Measurements from ENCODE around the gene HOXB5.
A peak's percentile ranks its signal among the peaks of the same experiment; 100 is the strongest.

HOXB5 gene

DNA sequence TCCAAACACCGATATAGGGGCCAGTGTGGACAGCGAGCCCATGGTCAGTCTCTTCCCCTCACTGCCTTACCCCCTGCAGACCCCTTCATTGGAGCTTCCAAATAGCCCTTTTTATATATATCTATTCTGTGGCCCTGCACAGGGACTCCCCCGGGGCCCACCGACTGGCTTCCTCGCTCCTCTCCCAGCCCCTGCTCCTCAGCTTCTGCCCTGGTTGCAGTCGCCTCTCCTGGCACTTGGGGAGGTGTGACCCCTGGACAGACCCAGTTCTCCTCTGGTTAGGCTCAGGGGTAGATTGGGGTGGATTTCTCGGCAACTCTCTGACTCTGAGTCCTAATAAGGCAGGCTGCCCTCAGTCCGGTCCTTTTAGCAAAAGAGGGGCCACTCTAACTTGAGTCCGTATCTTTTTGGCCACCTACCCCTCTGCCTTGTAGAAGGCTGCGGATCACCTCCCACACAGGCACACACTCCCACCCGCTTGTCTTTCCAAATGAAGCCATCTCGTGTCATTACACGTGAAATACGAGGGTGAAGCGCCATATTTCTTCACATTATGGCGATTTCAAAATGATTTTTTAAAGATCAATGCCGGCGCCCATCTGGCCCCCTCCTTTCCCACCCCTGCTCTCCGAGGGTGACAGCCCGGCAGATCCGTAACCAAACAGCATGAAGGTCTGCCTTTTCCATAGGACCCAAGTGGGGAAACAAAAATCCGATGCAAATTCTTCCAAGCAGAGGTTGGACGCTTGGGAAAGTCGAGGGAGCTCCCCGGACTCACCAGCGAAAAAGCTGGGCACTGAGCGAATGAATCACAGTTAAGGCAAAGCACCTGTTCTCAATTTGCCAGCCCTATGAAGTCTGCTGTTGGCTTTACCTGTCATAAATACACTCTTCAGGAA lies 34.3 kb upstream of the HOXB5 start:
- H3K9me3 ChIP-seq (ENCODE audit: control insufficient read depth, insufficient read depth, low read depth, low read length) = no peaks in the 10 kb centered on the region
- H3K4me3 ChIP-seq (ENCODE audit: low read depth, low read length) = peak overlapping the region; percentile 9; the same call in 1 of the 2 replicates
- H3K9ac ChIP-seq (ENCODE audit: low read length) = peak overlapping the region; percentile 76
- H3K27ac ChIP-seq (ENCODE audit: low read depth, low read length) = no peak overlapping the region
- H3K4me1 ChIP-seq (ENCODE audit: control insufficient read depth, insufficient read depth, low read length) = peaks cover 7% of the 10 kb centered on the region; the same call in 1 of the 2 replicates
- no peaks in the 10 kb centered on the region for H3K36me3 ChIP-seq (ENCODE audit: control insufficient read depth, insufficient read depth, low read length)
- peaks cover 100% of the 10 kb centered on the region for H3K27me3 ChIP-seq (ENCODE audit: control insufficient read depth, insufficient read depth, low read length)

DNA sequence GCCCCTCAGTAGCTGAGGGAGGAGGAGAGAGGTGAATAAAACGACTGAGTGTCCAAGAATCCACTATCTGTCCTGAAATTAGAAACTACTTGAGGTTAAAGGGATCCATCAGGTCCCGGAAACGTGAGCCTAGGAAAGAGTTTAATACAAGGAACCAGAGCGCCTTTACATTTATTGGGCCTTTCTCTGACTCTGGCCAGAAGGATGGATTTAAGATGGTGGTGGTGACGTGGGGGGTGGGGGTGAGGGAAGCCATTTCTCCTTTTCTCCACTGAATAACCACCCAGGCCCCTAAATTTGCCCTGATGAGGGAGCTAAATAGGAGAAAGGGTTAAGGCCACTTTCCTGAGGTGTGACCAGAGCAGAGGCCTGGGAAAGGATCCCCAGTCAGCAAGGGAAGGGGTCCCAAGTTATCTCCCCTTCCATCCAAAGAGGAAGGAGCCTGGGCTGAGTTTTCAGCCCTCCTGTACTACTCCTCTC lies 33.6 kb upstream of the HOXB5 start:
- no peaks in the 10 kb centered on the region for H3K36me3 ChIP-seq (ENCODE audit: control insufficient read depth, insufficient read depth, low read length)
- H3K4me1 ChIP-seq (ENCODE audit: control insufficient read depth, insufficient read depth, low read length) = peaks cover 7% of the 10 kb centered on the region; the same call in 1 of the 2 replicates
- H3K27me3 ChIP-seq (ENCODE audit: control insufficient read depth, insufficient read depth, low read length) = peaks cover 100% of the 10 kb centered on the region
- peak overlapping the region; percentile 76 for H3K9ac ChIP-seq (ENCODE audit: low read length)
- H3K9me3 ChIP-seq (ENCODE audit: control insufficient read depth, insufficient read depth, low read depth, low read length) = no peaks in the 10 kb centered on the region
- no peak overlapping the region for H3K27ac ChIP-seq (ENCODE audit: low read depth, low read length)
- H3K4me3 ChIP-seq (ENCODE audit: low read depth, low read length) = peak overlapping the region; percentile 58

DNA sequence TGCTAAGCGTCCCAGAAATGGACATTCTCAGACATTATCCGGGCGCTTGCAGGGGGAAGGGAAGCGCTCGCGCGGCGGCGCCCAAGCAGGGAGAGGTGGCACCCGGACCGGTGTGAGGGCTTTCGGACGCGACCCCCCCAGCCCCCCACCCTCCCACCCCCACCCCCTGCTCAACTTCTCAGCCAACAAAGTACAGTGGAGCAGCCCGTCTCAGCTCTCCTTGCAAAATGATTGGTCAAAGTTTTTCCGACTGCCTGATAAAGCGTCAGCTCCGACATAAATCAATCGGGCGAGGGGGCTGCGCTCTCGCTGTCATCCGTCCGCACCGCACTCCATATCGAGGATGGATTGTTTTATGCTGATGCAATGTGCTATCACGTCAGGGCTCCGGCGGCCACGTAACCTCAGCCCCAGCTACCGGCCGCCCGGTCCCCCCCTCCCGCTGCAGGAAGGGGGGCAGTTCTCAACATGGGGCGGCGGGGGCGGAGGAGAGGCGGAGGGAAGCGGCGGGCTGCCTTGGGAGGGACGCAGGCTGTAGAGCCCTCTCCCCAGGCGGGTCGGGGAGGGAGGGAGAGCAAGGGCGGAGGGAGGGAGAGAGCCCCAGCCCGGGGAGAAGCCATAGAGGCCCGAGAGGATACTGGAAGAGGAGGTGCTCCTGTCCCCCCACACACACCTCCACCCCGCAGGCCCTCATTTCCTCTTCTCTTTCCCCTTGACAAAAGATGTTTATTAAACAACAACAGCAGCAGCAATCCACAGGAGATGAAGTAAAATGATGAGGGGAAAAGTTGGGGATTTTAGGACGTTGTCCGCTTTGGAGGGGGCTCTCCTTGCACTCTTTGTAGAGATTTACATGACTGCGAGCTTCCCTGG lies 32.9 kb upstream of the HOXB5 start, which contains the start of gene HOXB9:
Gene HOXB9 (minus strand): TSS at position 114 of the 873 bp plus-strand sequence. CDS start 89 bp downstream, at position 25.
- Histone ChIP-seq H3K4me1 (ENCODE audit: control insufficient read depth, insufficient read depth, low read length) (peaks cover 7% of the 10 kb centered on the region; the same call in 1 of the 2 replicates), H3K4me3 (ENCODE audit: low read depth, low read length) (peak within 1 kb of the TSS; percentile 58), H3K27me3 (ENCODE audit: control insufficient read depth, insufficient read depth, low read length) (peaks cover 100% of the 10 kb centered on the region), H3K9me3 (ENCODE audit: control insufficient read depth, insufficient read depth, low read depth, low read length) (no peaks in the 10 kb centered on the region), H3K9ac (ENCODE audit: low read length) (peak within 1 kb of the TSS; percentile 83), H3K27ac (ENCODE audit: low read depth, low read length) (peak within 1 kb of the TSS; percentile 29; the same call in 1 of the 2 replicates), H3K36me3 (ENCODE audit: control insufficient read depth, insufficient read depth, low read length) (no peaks in the 10 kb centered on the region)

DNA sequence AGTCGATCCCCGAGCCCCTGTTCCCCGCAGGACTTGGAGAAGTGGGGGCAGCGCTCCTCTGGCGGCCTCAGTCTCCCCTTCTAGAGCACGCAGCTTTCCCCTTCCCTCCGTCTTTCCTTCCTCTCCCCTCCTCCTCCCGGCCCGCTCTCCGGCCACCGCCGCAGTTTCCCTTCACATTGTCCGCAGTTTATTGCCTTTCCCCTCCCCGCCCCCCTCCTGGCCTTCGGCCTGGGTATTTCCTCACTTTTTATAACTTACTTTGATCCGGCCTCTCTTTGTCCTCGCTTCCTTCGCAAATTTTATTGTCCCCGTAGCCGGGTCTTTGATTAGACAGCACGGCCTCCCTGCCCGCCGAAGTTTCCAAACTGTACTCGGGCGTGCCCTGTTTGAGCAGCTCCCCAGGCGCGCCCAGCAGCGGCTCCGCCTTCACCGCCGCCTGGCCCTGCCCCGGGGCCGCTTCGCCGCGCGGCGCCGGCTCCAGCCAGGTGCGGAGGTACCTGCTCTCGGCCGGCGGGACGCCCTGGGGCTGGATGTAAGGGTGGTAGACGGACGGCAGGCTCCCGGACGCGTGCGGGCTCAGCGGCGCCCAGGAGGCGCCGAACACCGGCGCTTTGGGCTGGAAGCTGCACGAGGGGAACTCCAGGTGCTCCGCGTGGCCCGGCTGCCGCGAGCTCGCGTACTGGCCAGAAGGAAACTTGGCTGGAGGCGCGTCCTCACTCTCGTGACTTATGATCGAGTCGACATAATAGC lies 32.1 kb upstream of the HOXB5 start:
- peak overlapping the region; percentile 58 for H3K4me3 ChIP-seq (ENCODE audit: low read depth, low read length)
- peak overlapping the region; percentile 83 for H3K9ac ChIP-seq (ENCODE audit: low read length)
- no peaks in the 10 kb centered on the region for H3K36me3 ChIP-seq (ENCODE audit: control insufficient read depth, insufficient read depth, low read length)
- peak overlapping the region; percentile 29; the same call in 1 of the 2 replicates for H3K27ac ChIP-seq (ENCODE audit: low read depth, low read length)
- H3K4me1 ChIP-seq (ENCODE audit: control insufficient read depth, insufficient read depth, low read length) = peaks cover 7% of the 10 kb centered on the region; the same call in 1 of the 2 replicates
- H3K9me3 ChIP-seq (ENCODE audit: control insufficient read depth, insufficient read depth, low read depth, low read length) = no peaks in the 10 kb centered on the region
- peaks cover 100% of the 10 kb centered on the region for H3K27me3 ChIP-seq (ENCODE audit: control insufficient read depth, insufficient read depth, low read length)

DNA sequence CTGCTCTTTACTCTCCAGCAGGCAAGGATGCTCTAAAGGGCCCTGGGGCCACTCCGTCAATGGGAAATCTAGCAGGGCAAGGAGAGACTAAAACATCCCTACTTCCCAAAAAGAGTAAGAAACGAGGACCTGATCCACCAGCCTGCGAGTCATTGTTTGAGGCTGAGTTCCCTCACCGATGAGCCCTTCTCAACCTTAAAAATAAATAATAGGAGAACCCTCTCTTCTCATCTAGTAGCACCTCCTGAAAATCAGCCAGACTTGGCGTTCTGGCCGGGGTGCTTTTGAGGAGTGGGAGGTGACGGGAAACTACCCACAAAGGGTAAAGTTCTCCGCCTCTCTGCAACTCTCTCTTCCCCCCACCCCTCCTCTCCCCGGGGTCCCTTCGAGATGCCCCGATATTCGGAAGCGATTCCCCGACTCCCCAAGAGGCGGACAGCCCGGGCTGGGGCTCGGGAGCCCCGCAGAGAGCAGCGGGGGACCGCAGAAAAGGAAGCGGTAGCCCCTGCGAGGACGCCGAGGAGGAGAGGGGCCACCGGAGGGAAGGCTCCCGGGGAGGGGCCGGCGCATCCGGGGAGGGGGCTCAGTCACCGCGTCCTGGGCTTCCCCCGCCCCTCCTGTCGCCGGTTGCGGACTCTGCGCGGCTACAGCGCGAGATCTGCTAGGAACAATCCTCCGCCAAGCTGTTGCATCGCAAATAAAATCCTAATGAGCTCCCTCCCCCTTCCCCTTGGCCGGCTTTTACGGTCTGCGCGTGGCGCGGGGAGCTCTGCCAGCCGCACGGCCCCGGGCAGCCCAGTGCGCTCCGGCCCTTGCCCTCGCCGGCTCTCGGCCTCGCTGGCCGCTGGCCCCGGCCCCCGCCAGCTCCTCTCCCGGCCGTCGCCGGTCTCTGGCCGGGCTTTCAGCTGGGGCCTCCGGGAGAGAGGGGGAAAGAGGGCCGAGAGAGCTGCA lies 31.2 kb upstream of the HOXB5 start:
- Histone ChIP-seq H3K27ac (ENCODE audit: low read depth, low read length) (no peak overlapping the region), H3K9ac (ENCODE audit: low read length) (peak overlapping the region; percentile 83), H3K9me3 (ENCODE audit: control insufficient read depth, insufficient read depth, low read depth, low read length) (no peaks in the 10 kb centered on the region), H3K4me3 (ENCODE audit: low read depth, low read length) (peak overlapping the region; percentile 58), H3K4me1 (ENCODE audit: control insufficient read depth, insufficient read depth, low read length) (peaks cover 15% of the 10 kb centered on the region; the same call in 1 of the 2 replicates), H3K27me3 (ENCODE audit: control insufficient read depth, insufficient read depth, low read length) (peaks cover 100% of the 10 kb centered on the region), H3K36me3 (ENCODE audit: control insufficient read depth, insufficient read depth, low read length) (no peaks in the 10 kb centered on the region)

DNA sequence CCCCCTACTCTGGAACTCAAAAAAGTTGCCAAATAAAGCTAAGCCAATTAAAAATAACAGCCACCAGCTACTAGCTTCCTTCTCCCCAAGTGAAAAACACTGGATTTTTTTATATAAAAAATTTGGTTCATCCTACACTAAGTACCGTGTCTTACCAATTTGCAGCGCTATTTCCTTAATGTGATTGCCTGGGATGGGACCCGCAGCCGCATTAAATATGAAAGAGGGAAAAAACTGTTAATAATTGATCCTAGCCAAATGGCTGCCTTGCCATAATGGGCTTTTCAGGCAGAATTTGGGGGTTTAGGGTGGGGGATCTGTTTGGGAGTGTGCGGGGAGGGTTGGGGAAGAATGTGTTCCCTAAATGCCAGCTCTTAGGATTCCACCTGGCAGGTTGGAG lies 30.5 kb upstream of the HOXB5 start:
- H3K9me3 ChIP-seq (ENCODE audit: control insufficient read depth, insufficient read depth, low read depth, low read length) = no peaks in the 10 kb centered on the region
- H3K27me3 ChIP-seq (ENCODE audit: control insufficient read depth, insufficient read depth, low read length) = peaks cover 100% of the 10 kb centered on the region

DNA sequence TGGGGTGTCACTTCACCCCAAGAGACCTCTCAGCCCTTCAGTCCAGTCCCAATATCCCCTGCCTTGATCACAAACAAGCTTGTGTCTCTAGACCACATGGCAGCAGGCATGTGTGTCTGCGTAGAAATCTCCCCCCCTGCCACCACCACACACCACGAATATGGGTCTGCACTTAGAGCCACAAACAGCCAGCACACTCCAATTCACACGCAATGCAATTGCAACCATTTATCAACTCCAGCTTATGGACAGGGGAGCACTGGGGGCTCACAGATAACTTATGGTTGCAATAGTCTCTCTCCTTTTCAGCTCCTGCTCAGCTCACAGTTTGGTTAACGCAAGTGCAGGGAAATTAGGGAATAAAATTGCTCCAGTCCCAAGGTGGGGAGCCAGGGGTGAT lies 30.0 kb upstream of the HOXB5 start:
- H3K4me1 ChIP-seq (ENCODE audit: control insufficient read depth, insufficient read depth, low read length) = peaks cover 17% of the 10 kb centered on the region; the same call in 1 of the 2 replicates
- H3K36me3 ChIP-seq (ENCODE audit: control insufficient read depth, insufficient read depth, low read length) = no peaks in the 10 kb centered on the region
- H3K9ac ChIP-seq (ENCODE audit: low read length) = peak overlapping the region; percentile 83
- peaks cover 100% of the 10 kb centered on the region for H3K27me3 ChIP-seq (ENCODE audit: control insufficient read depth, insufficient read depth, low read length)
- H3K27ac ChIP-seq (ENCODE audit: low read depth, low read length) = no peak overlapping the region
- peak overlapping the region; percentile 58 for H3K4me3 ChIP-seq (ENCODE audit: low read depth, low read length)
- H3K9me3 ChIP-seq (ENCODE audit: control insufficient read depth, insufficient read depth, low read depth, low read length) = no peaks in the 10 kb centered on the region

More for the DNA sequence above, 30.5 kb upstream of the HOXB5 start:
- peak overlapping the region; percentile 83 for H3K9ac ChIP-seq (ENCODE audit: low read length)
- peaks cover 17% of the 10 kb centered on the region; the same call in 1 of the 2 replicates for H3K4me1 ChIP-seq (ENCODE audit: control insufficient read depth, insufficient read depth, low read length)
- no peak overlapping the region for H3K27ac ChIP-seq (ENCODE audit: low read depth, low read length)
- H3K36me3 ChIP-seq (ENCODE audit: control insufficient read depth, insufficient read depth, low read length) = no peaks in the 10 kb centered on the region
- peak overlapping the region; percentile 58; the same call in 1 of the 2 replicates for H3K4me3 ChIP-seq (ENCODE audit: low read depth, low read length)

DNA sequence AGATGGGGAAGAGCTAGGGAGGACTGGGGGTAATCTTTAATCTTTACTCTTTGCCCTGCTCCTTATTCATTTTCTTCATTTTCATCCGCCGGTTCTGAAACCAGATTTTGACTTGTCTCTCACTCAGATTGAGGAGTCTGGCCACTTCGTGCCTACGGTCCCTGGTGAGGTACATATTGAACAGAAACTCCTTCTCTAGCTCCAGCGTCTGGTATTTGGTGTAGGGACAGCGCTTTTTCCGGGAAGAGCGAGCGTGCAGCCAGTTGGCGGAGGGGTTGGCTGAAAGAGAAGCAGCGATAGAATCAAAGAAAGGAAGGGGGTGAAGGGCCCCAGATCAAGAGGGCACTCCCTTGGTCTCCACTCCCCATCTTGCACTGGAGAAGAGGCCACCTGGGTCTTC lies 29.3 kb upstream of the HOXB5 start:
- H3K4me1 ChIP-seq (ENCODE audit: control insufficient read depth, insufficient read depth, low read length) = peaks cover 20% of the 10 kb centered on the region; the same call in 1 of the 2 replicates

More for the DNA sequence above, 29.3 kb upstream of the HOXB5 start:
- Histone ChIP-seq H3K9me3 (ENCODE audit: control insufficient read depth, insufficient read depth, low read depth, low read length) (no peaks in the 10 kb centered on the region), H3K9ac (ENCODE audit: low read length) (peak overlapping the region; percentile 83), H3K27me3 (ENCODE audit: control insufficient read depth, insufficient read depth, low read length) (peaks cover 100% of the 10 kb centered on the region), H3K4me3 (ENCODE audit: low read depth, low read length) (peak overlapping the region; percentile 58; the same call in 1 of the 2 replicates), H3K36me3 (ENCODE audit: control insufficient read depth, insufficient read depth, low read length) (no peaks in the 10 kb centered on the region), H3K27ac (ENCODE audit: low read depth, low read length) (no peak overlapping the region)
